ENCODE measurements around the gene THAP3.

The THAP3 gene

GRCh38 chr1:6591644-6592043 lies 33.0 kb upstream of the THAP3 start:
- H3K4me3 ChIP-seq (ENCODE audit: low read length): no peak overlapping the region
- no peak for DNase-seq (ENCODE audit: low read depth)
- no peak for TF ChIP-seq CTCF (conservative IDR thresholded peaks at IDR 0.05; ENCODE audit: low read length)

GRCh38 chr1:6592441-6592840 lies 32.2 kb upstream of the THAP3 start:
- H3K4me3 ChIP-seq (ENCODE audit: low read length): no peak overlapping the region
- no peak for TF ChIP-seq CTCF (conservative IDR thresholded peaks at IDR 0.05; ENCODE audit: low read length)
- DNase-seq (ENCODE audit: low read depth): no peak

GRCh38 chr1:6592865-6593593 lies 31.6 kb upstream of the THAP3 start:
- no peak overlapping the region for H3K4me3 ChIP-seq (ENCODE audit: low read length)
- DNase-seq (ENCODE audit: low read depth): no peak
- TF ChIP-seq CTCF (conservative IDR thresholded peaks at IDR 0.05; ENCODE audit: low read length): no peak

GRCh38 chr1:6593810-6594209 lies 30.9 kb upstream of the THAP3 start:
- no peak for DNase-seq (ENCODE audit: low read depth)
- TF ChIP-seq CTCF (conservative IDR thresholded peaks at IDR 0.05; ENCODE audit: low read length): no peak
- H3K4me3 ChIP-seq (ENCODE audit: low read length): no peak overlapping the region

- H3K4me3 ChIP-seq (ENCODE audit: low read length): no peak overlapping the region
- DNase-seq (ENCODE audit: low read depth): no peak
- TF ChIP-seq CTCF (conservative IDR thresholded peaks at IDR 0.05; ENCODE audit: low read length): no peak
These were observed 29.5 kb upstream of the THAP3 start for GRCh38 chr1:6594977-6595740.

- TF ChIP-seq CTCF (conservative IDR thresholded peaks at IDR 0.05; ENCODE audit: low read length): no peak
- DNase-seq (ENCODE audit: low read depth): no peak
- H3K4me3 ChIP-seq (ENCODE audit: low read length): no peak overlapping the region
These were observed 28.3 kb upstream of the THAP3 start for GRCh38 chr1:6596351-6596750.
